Subcutaneous abdominal adipose tissue (tissue), 5 donors: Measurements from ENCODE around the gene MAPK9.

Experiments
- H3K27ac ChIP-seq: one replicate; pipeline ENCODE4 v1.7.0; 2013; ENCODE audit warnings: low read depth, mild to moderate bottlenecking, inconsistent platforms, low read length, moderate library complexity
- H3K27me3 ChIP-seq, 5 donors: one replicate each; pipeline ENCODE4 v1.7.0; 2013; ENCODE audit warnings: low read length in 5 of 5, inconsistent platforms in 1 of 5; ENCODE audit not compliant: control insufficient read depth in 5 of 5, insufficient read depth in 4 of 5
- H3K36me3 ChIP-seq, 5 donors: one replicate each; pipeline ENCODE4 v1.7.0; 2013; ENCODE audit warnings: low read length in 5 of 5; ENCODE audit not compliant: control insufficient read depth in 5 of 5, insufficient read depth in 5 of 5
- H3K4me1 ChIP-seq, 5 donors: one replicate each; pipeline ENCODE4 v1.7.0; 2013; ENCODE audit warnings: low read length in 5 of 5, mild to moderate bottlenecking in 3 of 5, moderate library complexity in 1 of 5; ENCODE audit not compliant: control insufficient read depth in 5 of 5, insufficient read depth in 5 of 5
- H3K4me3 ChIP-seq, 5 donors: one replicate each; pipeline ENCODE4 v1.7.0; 2013; ENCODE audit warnings: low read length in 5 of 5, low read depth in 1 of 5
- H3K9ac ChIP-seq, 5 donors: one replicate each; pipeline ENCODE4 v1.7.0; 2013; ENCODE audit warnings: low read length in 5 of 5, mild to moderate bottlenecking in 4 of 5, moderate library complexity in 3 of 5
- H3K9me3 ChIP-seq, 5 donors: one replicate each; pipeline ENCODE4 v1.7.0; 2013; ENCODE audit warnings: low read length in 5 of 5; ENCODE audit not compliant: control insufficient read depth in 5 of 5
- donor health status: healthy.
- donor health status: healthy.
- donor health status: healthy.
- donor health status: healthy.
- donor health status: healthy.

MAPK9 gene

DNA sequence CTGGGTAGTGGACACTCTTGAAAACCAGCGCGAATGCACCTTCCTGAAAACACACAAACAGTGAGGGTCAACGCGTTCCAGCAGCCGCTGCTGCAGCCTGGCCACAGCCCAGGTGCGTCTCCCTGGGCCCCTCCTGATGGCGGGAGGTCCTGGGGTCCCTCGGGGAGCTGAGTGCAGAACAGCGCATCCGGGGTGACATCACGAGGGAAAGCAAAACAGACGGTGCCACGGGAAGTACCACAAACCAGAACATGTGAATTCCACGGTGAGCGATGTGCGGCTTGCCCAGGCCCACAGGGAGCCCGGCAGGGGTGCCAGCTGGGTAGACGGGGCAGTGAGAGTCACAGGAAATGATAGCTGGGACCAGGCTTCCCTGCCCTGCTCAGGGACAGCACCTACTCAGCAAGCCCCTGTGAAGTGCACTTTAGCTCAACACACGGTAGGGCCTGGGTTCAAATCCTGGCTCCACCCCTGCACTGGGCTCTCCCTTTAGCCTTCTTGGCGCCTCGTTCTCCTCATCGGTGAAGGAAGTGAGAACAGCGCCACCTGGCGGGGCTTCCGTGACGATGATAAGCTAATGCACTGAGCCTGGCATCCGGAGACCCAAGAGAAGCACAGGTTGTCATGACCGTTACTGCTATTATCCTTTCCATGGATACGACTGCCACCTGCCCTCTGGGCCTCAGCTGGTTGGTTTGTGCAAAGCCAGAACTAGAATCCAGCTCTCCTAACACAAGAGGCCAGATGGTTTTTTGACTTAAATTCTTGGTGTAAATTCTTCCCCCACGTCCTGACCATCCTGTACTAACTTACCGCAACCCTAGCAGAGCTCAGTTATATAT, 36.6 kb upstream of the MAPK9 start:
- Histone ChIP-seq H3K27ac (no peak overlapping the region), H3K4me1 (peaks cover 7 to 27% (median 16%) of the 10 kb centered on the region in 5 donors), H3K36me3 (peaks cover 0 to 26% (median 6%) of the 10 kb centered on the region in 5 donors), H3K9ac (no peak overlapping the region), H3K9me3 (no peaks in the 10 kb centered on the region), H3K4me3 (no peak overlapping the region), H3K27me3 (peaks cover 0 to 3% (median 0%) of the 10 kb centered on the region in 5 donors)

DNA sequence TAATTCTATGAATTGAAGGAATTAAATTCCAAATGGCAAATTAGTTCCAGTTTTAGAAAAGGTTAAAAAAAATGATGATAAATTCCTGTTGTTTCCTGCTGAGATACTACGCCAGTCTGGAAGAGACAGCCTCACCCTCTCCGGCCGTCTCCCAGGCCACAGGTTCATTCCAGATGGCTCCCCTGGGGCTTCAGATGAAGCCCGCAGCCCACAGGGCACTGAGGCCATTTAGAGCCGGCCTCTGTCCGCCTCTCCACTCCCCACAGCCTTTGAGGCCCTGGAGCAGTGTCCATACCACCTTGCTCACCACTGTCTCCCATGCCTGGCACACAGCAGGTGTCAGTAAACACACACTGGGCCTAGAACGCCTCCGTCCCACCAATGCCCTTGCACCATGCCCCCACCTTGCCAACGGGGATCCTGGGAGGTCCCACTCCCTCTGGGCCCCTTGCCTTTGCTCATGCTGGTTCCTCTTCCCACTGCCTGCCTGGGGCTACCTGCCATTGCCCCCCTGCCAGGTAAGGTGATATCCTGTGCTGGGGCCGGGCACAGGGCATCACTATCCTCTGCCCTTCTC, 35.2 kb upstream of the MAPK9 start:
- Histone ChIP-seq H3K9ac (no peak overlapping the region), H3K36me3 (peaks cover 0 to 26% (median 6%) of the 10 kb centered on the region in 5 donors), H3K27me3 (peaks cover 0 to 3% (median 0%) of the 10 kb centered on the region in 5 donors), H3K9me3 (no peaks in the 10 kb centered on the region), H3K27ac (no peak overlapping the region), H3K4me3 (no peak overlapping the region), H3K4me1 (peaks cover 7 to 23% (median 16%) of the 10 kb centered on the region in 5 donors)

DNA sequence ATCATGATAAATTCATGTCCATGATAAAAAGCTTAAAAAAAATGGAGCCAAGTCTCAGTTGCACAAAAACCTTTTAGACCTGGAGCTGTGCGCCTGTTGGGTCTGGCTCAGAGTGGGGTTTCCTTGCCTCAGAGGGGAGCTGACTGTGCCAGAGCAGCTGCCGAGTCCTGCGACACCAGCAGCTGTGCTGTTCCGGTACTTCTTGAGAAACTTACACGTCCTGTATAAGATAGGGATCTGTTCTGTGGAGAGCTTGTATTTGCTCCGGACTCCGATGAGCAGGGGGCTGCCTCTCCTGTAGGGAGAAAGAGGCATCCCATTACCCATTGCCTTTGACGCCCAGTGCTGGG, 32.7 kb upstream of the MAPK9 start:
- Histone ChIP-seq H3K4me1 (peaks cover 0 to 4% (median 0%) of the 10 kb centered on the region in 5 donors), H3K27ac (no peak overlapping the region), H3K9me3 (no peaks in the 10 kb centered on the region), H3K4me3 (no peak overlapping the region), H3K36me3 (peaks cover 0 to 30% (median 6%) of the 10 kb centered on the region in 5 donors), H3K27me3 (no peaks in the 10 kb centered on the region), H3K9ac (no peak overlapping the region)

DNA sequence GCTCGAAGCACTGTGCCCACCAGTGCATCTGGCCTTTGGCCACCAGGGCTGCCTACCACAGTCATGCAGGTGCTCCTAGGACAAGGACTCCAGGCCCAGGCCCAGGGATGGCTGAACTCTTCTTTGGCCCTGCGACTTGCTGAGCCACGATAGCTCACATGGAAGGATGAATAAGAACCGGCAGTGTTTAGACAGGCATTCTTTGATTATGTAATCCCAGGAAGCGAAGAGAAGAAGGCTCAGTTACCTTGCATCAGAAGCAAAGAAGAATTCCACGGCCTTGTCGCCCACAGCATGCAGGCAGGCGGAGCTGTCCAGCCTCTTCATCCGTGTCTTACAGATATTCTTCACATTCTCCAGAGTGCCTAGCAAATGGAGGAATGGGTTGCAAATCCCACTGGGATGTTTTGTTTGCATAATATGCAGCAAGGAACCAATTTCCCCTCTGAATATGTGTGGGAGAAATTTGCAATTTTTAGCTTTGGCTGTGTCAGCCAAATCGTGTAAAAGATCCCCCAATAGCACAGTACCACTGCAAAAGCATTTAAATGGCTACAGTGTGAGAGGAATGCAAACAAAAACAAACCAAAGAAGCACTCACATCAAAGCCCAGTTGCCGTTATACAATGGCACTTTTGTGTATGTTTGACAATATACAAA, 32.2 kb upstream of the MAPK9 start:
- Histone ChIP-seq H3K27ac (no peak overlapping the region), H3K4me1 (peaks cover 0 to 4% (median 0%) of the 10 kb centered on the region in 5 donors), H3K27me3 (no peaks in the 10 kb centered on the region), H3K9ac (no peak overlapping the region), H3K9me3 (no peaks in the 10 kb centered on the region), H3K36me3 (peaks cover 0 to 30% (median 6%) of the 10 kb centered on the region in 5 donors), H3K4me3 (no peak overlapping the region)

DNA sequence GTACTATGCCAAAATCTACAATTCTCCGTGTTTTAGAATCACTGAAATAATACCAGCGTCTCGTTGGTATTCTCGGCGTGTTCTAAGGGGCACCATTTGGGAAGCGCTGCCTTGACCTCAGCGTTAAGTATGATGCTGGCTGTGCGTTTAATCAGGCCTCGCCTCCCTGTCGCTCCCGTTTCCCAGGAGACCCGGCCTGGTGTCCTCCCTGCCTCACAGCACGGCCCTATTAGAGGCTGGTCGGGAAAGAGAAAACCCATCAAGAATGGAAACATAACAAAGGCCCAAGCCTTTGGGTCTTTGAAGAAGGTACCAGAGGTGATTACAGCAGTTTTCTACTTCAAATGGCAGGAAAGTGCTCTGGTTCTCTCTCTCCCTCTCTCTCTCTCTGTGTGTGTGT, 31.3 kb upstream of the MAPK9 start:
- H3K27me3 ChIP-seq, result no peaks in the 10 kb centered on the region
- no peak overlapping the region for H3K4me3 ChIP-seq
- H3K36me3 ChIP-seq, result peaks cover 0 to 28% (median 9%) of the 10 kb centered on the region in 5 donors
- no peaks in the 10 kb centered on the region for H3K4me1 ChIP-seq
- H3K9ac ChIP-seq, result no peak overlapping the region
- H3K9me3 ChIP-seq, result no peaks in the 10 kb centered on the region
- H3K27ac ChIP-seq, result no peak overlapping the region

DNA sequence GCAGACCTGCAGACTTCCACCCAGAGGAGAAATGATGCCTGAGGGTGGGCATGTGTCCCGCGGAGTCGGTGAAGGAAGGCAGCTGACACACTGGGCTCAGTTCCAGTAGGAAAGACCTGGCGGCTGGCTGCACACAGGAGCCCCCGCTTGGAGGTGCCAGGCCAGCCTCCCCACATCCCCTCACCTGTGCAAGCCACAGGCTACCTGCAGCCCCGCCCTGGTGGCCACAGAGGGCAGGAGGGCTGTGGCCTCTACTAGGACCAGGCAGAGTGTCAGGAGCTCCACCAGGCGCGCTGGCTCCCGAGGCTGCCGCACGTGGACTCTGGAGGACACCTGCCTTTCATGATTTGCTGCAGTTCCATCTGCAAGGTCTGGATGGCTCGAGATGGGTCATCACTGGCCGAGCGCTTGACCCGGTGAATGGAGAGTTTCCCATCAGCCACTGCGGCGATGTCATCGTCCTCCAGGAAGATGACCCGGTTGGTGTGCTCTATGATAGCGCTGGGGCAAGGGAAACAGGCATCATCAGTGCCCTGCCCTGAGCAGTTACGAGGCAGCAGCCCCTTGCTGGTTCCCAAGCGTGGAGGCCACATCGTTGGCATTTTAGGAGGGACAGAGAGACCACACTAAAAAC, 26.7 kb upstream of the MAPK9 start:
- Histone ChIP-seq H3K4me3 (no peak overlapping the region), H3K27me3 (no peaks in the 10 kb centered on the region), H3K27ac (no peak overlapping the region), H3K9ac (no peak overlapping the region), H3K4me1 (no peaks in the 10 kb centered on the region), H3K9me3 (no peaks in the 10 kb centered on the region), H3K36me3 (peaks cover 0 to 20% (median 7%) of the 10 kb centered on the region in 5 donors)

DNA sequence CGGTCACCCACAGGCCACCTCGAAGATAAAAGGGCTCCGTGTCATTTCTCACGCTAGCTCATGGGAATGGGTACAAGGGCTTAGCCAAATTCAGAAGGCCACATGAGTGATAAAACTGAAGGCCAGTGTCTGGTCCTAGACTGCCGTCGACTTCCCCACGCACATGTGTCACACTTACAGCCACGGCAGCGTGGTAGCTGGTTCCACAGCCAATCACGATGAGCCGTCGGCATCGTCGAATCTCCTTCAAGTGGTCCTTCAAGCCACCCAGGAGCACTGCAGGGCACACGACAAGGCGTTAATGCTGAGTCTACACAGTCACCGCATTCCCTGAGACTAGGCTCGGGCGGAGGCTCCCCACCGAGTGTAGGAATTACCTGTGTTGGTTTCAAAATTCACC, 24.7 kb upstream of the MAPK9 start:
- no peak overlapping the region for H3K27ac ChIP-seq
- no peaks in the 10 kb centered on the region for H3K27me3 ChIP-seq
- no peak overlapping the region for H3K4me3 ChIP-seq
- no peak overlapping the region for H3K9ac ChIP-seq
- peaks cover 0 to 20% (median 5%) of the 10 kb centered on the region in 5 donors for H3K36me3 ChIP-seq
- H3K9me3 ChIP-seq, result no peaks in the 10 kb centered on the region
- no peaks in the 10 kb centered on the region for H3K4me1 ChIP-seq

DNA sequence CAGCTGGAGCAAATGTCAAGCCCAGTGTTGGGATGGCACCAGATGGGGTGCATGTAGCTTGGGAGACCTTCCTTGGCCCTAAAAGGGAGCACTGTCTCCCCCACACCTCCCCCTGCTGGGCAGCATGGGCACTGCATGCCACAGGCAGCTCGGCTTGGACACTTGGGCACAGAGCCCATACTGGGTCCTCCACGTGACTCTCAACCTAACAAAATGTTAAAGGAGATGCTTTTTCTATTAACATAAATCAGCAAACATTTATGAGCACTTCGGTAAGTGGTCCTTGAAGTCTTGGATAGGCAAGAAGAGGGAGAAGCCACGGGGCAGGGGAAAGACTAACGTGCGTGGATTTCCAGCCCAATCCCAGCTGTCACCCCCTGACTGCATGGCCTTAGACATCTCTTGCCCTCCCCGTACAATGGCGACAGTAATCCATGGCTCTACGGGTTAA, 23.9 kb upstream of the MAPK9 start:
- Histone ChIP-seq H3K27me3 (no peaks in the 10 kb centered on the region), H3K4me1 (no peaks in the 10 kb centered on the region), H3K9me3 (no peaks in the 10 kb centered on the region), H3K27ac (no peak overlapping the region), H3K9ac (no peak overlapping the region), H3K36me3 (peaks cover 0 to 21% (median 9%) of the 10 kb centered on the region in 5 donors), H3K4me3 (no peak overlapping the region)

DNA sequence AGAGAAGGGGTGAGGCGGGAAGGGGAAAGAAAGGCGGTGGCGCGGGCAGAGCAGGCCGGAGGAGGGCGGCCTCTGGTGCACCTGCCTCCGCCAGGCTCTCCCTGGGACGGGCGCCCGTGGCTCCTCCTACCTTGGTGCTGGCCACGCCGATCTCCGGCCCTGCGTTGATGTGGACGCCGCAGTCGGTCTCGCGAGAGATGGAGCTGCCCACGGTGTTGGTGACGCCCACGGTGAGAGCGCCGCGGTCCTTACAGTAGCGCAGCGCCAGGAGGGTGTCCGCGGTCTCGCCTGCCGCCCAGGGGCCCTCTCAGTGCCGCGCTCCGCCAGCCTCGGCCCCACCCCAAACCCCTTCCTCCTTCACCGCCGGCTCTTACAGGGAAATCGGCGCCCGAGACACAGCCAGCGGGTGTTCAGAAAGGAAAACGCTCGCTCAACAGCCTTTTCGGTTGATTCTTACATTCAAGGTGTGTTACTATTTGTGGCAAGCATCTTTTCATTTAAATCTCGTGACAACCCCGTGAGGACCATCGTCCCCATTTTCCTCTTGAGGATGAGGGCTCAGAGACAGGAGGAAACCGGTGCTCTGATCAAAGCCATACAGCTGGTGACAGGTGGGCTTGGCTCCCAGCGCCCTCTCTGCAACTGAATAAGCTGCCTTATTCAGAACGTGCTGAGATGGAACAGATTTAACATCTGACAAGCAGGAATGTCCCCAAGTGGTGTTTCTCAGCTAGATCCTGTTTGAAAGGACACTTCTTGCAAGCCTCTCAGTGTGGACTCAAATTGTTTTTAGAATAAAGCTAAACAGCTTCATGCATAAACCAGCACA, 22.0 kb upstream of the MAPK9 start:
- H3K27me3 ChIP-seq, result no peaks in the 10 kb centered on the region
- H3K9ac ChIP-seq, result no peak overlapping the region
- peak overlapping the region in 1 of 5 donors; percentile 31 for H3K4me3 ChIP-seq
- no peak overlapping the region for H3K27ac ChIP-seq
- no peaks in the 10 kb centered on the region for H3K4me1 ChIP-seq
- peaks cover 0 to 21% (median 9%) of the 10 kb centered on the region in 5 donors for H3K36me3 ChIP-seq
- no peaks in the 10 kb centered on the region for H3K9me3 ChIP-seq
